Liver (tissue), 3 donors: ENCODE data around the gene ZCCHC9.

Experiments
- RAD21 ChIP-seq, 2 donors: IDR thresholded peaks; 2 replicates each; pipeline ENCODE4 v1.6.1; 2016; ENCODE audit warnings: antibody characterized with exemption in 2 of 2, mild to moderate bottlenecking in 2 of 2
- SP1 ChIP-seq: IDR thresholded peaks from 2 replicates; pipeline ENCODE4 v1.6.1; 2018; ENCODE audit warnings: antibody characterized with exemption, mild to moderate bottlenecking
- TAF1 ChIP-seq: conservative IDR thresholded peaks from 2 replicates; pipeline ENCODE4 v1.6.1; 2016; ENCODE audit warnings: antibody characterized with exemption, mild to moderate bottlenecking
- TF ChIP-seq, protein P1 (sequence below): fragments of 150-350 bp; IDR thresholded peaks from 2 replicates; pipeline ENCODE4 v1.5.1; 2017; ENCODE audit warnings: improper control_type of control experiment, low read depth, low read length; ENCODE audit not compliant: missing input control
- TF ChIP-seq, protein P2 (sequence below): IDR thresholded peaks from 2 replicates; pipeline ENCODE4 v1.6.1; 2016; ENCODE audit warnings: antibody characterized with exemption, mild to moderate bottlenecking
- TF ChIP-seq, protein P3 (sequence below): IDR thresholded peaks from 2 replicates; pipeline ENCODE4 v1.6.1; 2016; ENCODE audit warnings: antibody characterized with exemption
- donor health status: healthy.
- donor health status: healthy.

DNA sequence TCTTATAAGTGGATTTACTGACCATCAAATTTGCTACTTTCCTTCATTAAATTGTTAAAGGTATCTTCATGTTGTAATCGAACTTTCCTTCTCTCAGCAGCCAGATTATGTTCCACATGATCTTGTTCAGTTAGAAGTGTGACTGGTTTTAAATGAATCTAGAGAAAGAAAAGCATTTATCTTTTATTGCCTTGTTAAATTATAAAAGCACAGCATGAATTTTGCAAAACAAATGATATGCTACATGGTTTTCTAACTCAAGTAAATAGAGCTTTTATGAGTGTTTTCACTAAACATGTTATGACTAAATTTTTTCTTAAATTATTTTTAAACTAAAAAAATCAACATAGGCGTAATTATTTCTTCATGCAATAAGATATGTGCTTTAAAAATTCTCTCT is 58.5 kb downstream of the ZCCHC9 start:
- TF ChIP-seq RAD21 (IDR thresholded peaks at IDR 0.05) = no peak
- TF ChIP-seq, protein P1, sequence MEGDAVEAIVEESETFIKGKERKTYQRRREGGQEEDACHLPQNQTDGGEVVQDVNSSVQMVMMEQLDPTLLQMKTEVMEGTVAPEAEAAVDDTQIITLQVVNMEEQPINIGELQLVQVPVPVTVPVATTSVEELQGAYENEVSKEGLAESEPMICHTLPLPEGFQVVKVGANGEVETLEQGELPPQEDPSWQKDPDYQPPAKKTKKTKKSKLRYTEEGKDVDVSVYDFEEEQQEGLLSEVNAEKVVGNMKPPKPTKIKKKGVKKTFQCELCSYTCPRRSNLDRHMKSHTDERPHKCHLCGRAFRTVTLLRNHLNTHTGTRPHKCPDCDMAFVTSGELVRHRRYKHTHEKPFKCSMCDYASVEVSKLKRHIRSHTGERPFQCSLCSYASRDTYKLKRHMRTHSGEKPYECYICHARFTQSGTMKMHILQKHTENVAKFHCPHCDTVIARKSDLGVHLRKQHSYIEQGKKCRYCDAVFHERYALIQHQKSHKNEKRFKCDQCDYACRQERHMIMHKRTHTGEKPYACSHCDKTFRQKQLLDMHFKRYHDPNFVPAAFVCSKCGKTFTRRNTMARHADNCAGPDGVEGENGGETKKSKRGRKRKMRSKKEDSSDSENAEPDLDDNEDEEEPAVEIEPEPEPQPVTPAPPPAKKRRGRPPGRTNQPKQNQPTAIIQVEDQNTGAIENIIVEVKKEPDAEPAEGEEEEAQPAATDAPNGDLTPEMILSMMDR = no peak
- TF ChIP-seq TAF1 = no peak
- TF ChIP-seq, protein P2, sequence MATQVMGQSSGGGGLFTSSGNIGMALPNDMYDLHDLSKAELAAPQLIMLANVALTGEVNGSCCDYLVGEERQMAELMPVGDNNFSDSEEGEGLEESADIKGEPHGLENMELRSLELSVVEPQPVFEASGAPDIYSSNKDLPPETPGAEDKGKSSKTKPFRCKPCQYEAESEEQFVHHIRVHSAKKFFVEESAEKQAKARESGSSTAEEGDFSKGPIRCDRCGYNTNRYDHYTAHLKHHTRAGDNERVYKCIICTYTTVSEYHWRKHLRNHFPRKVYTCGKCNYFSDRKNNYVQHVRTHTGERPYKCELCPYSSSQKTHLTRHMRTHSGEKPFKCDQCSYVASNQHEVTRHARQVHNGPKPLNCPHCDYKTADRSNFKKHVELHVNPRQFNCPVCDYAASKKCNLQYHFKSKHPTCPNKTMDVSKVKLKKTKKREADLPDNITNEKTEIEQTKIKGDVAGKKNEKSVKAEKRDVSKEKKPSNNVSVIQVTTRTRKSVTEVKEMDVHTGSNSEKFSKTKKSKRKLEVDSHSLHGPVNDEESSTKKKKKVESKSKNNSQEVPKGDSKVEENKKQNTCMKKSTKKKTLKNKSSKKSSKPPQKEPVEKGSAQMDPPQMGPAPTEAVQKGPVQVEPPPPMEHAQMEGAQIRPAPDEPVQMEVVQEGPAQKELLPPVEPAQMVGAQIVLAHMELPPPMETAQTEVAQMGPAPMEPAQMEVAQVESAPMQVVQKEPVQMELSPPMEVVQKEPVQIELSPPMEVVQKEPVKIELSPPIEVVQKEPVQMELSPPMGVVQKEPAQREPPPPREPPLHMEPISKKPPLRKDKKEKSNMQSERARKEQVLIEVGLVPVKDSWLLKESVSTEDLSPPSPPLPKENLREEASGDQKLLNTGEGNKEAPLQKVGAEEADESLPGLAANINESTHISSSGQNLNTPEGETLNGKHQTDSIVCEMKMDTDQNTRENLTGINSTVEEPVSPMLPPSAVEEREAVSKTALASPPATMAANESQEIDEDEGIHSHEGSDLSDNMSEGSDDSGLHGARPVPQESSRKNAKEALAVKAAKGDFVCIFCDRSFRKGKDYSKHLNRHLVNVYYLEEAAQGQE = no peak
- TF ChIP-seq SP1 = no peak
- TF ChIP-seq, protein P3, sequence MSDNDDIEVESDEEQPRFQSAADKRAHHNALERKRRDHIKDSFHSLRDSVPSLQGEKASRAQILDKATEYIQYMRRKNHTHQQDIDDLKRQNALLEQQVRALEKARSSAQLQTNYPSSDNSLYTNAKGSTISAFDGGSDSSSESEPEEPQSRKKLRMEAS = no peak
